ENCODE data around the gene MBD4.

Gene MBD4

DNA sequence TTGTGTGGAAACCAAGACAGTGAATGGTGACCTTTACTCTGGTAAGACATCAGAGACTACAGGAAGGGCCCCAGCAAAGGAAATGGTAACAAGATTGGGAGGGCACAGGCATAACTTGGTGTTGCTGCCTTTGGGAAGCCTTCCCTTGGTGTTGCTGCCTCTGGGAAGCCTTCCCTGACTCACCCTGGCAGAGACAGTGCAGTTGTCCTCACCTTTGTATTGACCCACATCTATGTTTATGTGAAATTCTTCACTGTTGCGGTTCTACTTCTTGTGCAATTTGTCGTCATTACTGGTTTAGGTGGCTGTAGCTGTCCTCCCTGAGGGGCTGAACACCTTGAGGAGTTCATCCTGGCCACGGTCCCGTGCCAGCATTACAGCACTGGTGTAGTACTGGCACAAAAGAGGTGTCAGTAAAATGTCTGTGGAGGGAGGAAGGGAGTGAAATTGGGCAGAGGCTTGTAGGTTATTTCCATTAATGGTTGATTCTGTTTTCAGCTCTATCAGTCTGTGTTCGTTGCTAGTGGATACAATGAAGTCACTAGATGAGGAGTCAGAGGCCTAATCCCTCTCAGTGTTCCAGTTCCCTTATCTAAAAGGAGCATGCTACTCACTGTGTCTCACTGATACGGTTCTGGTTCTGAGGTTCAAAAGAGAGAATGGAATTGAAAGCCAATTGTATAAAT is 21.9 kb upstream of the MBD4 start:
- TF ChIP-seq, protein P1, sequence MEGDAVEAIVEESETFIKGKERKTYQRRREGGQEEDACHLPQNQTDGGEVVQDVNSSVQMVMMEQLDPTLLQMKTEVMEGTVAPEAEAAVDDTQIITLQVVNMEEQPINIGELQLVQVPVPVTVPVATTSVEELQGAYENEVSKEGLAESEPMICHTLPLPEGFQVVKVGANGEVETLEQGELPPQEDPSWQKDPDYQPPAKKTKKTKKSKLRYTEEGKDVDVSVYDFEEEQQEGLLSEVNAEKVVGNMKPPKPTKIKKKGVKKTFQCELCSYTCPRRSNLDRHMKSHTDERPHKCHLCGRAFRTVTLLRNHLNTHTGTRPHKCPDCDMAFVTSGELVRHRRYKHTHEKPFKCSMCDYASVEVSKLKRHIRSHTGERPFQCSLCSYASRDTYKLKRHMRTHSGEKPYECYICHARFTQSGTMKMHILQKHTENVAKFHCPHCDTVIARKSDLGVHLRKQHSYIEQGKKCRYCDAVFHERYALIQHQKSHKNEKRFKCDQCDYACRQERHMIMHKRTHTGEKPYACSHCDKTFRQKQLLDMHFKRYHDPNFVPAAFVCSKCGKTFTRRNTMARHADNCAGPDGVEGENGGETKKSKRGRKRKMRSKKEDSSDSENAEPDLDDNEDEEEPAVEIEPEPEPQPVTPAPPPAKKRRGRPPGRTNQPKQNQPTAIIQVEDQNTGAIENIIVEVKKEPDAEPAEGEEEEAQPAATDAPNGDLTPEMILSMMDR (conservative IDR thresholded peaks at IDR 0.05; ENCODE audit: low read length): no peak
- peak; percentile 19 for DNase-seq (ENCODE audit: low read depth)
- H3K4me3 ChIP-seq (ENCODE audit: low read length): no peak overlapping the region

DNA sequence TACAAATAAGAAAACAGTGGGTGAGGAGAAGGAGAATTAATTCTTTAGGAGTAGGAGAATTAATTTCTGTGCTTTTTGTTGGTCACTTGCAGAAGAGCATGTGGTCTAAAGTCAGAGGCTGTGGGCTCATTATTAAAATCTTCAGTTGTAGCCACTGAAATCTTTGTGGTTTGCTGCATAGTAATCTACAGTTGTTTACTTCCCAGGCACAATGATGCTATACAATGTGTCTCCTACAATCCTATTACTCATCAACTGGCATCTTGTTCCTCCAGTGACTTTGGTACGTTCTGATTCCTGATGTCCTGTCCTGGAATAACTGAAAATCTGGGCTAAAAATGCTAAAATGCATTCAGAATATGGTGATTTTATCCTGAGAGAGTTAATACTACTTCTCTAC is 21.3 kb upstream of the MBD4 start:
- H3K4me3 ChIP-seq (ENCODE audit: low read length): no peak overlapping the region
- TF ChIP-seq, protein P1 (conservative IDR thresholded peaks at IDR 0.05; ENCODE audit: low read length): no peak
- DNase-seq (ENCODE audit: low read depth): peak; percentile 77

DNA sequence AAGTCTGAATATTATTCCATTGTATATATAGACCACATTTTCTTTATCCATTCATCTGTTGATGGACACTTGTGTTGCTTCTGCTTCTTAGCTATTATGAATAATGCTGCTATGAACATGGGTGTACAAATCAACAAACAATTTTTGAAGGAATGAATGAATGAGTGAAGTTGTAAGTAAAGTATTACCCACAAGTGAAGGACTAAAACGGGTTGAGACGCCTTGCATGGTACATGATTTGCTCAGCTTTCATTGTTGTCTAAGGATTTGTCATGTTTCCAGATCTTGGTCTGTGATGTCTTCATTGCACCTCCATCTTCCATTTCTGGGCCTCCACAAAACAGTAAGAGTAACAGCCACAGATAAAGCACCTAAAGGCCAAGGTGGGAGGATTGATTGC is 20.8 kb upstream of the MBD4 start:
- no peak for DNase-seq (ENCODE audit: low read depth)

DNA sequence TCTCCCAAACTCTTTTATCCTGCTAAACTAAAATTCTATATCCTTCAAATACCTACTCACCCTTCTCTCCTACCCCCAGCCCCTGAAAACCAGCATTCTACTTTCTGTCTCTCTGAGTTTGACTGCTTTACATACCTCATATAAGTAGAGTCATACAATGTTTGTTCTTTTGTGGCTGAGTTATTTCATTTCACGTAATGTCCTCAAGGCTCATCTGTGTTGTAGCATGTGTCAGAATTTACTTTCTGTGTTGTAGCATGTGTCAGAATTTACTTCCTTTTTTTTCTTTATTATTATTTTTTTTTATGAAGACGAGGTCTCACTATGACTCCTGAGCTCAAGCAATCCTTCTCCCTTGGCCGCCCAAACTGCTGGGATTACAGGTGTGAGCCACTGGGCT is 20.4 kb upstream of the MBD4 start:
- TF ChIP-seq, protein P1 (conservative IDR thresholded peaks at IDR 0.05; ENCODE audit: low read length): no peak
- DNase-seq (ENCODE audit: low read depth): no peak
- H3K4me3 ChIP-seq (ENCODE audit: low read length): no peak overlapping the region

More for the DNA sequence above, 20.8 kb upstream of the MBD4 start:
- H3K4me3 ChIP-seq (ENCODE audit: low read length): no peak overlapping the region
- TF ChIP-seq, protein P1 (conservative IDR thresholded peaks at IDR 0.05; ENCODE audit: low read length): no peak

DNA sequence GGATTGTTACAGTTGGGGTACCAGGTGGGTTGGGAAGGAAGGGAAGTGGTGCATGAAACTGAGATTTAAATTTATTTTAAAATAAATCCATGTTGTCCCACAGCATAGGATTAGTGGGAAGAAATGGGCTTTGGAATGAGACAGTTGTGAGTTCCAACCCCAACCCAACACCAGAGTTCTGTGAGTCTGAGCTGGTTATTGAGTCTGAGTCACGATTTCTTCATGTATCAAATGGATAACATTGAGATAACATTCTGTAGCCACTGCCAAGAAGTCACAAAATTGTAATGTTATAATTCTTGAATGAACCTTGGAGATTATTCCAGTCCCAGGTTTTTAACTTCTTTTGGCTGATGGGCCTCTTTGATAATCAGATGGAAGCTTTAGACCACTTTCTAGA is 14.0 kb upstream of the MBD4 start:
- H3K4me3 ChIP-seq (ENCODE audit: low read length): no peak overlapping the region
- TF ChIP-seq, protein P1 (conservative IDR thresholded peaks at IDR 0.05; ENCODE audit: low read length): no peak
- DNase-seq (ENCODE audit: low read depth): no peak

DNA sequence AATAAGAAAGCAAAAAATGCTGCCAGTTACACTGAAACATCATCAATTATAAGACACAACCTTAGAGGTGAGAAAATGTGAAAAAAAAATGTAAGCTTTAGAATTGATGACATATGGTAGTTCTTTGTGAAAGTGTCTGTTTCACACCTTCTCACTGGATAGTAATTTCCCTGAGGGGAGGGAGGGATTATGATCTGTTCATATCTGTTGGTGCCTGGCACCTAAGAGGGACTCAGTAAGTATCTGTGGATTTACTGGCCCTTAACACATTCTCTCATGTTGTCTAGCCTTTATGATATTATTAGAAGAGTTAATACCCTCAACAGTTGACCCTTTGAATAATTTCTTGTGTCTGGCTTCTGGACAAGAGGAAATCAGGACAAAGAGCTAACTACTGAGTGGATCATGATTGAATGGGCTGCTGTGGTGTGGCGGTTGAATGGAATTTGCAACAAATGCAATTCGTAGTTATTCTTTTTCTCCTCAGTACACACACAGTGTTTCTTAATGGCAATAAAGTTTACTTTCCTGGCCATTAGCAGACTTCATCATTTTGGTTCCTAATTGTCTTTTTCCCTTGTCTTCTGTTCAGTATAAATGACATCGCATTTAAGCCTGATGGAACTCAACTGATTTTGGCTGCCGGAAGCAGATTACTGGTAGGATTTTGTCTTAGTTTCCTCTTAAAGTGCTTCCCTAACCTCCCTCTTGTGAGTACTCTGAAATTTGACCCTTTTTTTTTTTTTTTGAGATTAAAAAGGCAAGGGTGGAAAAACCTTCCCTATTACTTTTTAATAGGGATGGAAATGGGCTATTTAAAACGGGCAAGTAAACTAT is 9.7 kb upstream of the MBD4 start:
- TF ChIP-seq, protein P1 (conservative IDR thresholded peaks at IDR 0.05; ENCODE audit: low read length): no peak
- no peak for DNase-seq (ENCODE audit: low read depth)
- H3K4me3 ChIP-seq (ENCODE audit: low read length): no peak overlapping the region
